ENCODE data around the gene SNAP47.

- TF ChIP-seq CTCF (IDR thresholded peaks at IDR 0.05) (no peak), POLR2A (IDR thresholded peaks at IDR 0.05) (no peak)
Observed at GRCh38 chr1:227785094-227785804, 50.0 kb downstream of the SNAP47 start.

All from lower leg skin (tissue), 3 donors.